Spleen (tissue), 7 donors: ENCODE measurements around the gene SLC2A6.

Experiments
- CTCF ChIP-seq, 11 experiments: fragments of 200-600 bp in 7 of 11; fragments of 450-650 bp in 4 of 11; sonication (generic) in 4 of 11; IDR thresholded peaks in 8 of 11; conservative IDR thresholded peaks in 3 of 11; 1 replicate in 7 of 11; 2 replicates in 4 of 11; pipeline versions ENCODE4 v1.4.0 to v1.8.0; 2016 to 2021; ENCODE audit warnings: antibody characterized with exemption in 11 of 11, inconsistent platforms in 4 of 11, mild to moderate bottlenecking in 1 of 11
- POLR2A ChIP-seq, 3 donors: fragments of 450-650 bp; IDR thresholded peaks; one replicate each; pipeline ENCODE4 v1.5.1; 2017; ENCODE audit warnings: antibody characterized with exemption in 3 of 3, mild to moderate bottlenecking in 1 of 3
- donor health status: DM: no; HTN: no; CAD: no; lungs with moderate emphysema.
- donor health status: DM: no; HTN: no; CAD: no.
- donor health status: DM: no; HTN: no; CAD: no.

- TF ChIP-seq CTCF (IDR thresholded peaks at IDR 0.05 in 8 of 11, conservative IDR thresholded peaks at IDR 0.05 in 3 of 11), result no peak
- TF ChIP-seq POLR2A (IDR thresholded peaks at IDR 0.05), result no peak
Observed at GRCh38 chr9:133474215-133474614, 4.7 kb downstream of the SLC2A6 start.
